Measurements from ENCODE around the gene ALX4.

The ALX4 gene

DNA sequence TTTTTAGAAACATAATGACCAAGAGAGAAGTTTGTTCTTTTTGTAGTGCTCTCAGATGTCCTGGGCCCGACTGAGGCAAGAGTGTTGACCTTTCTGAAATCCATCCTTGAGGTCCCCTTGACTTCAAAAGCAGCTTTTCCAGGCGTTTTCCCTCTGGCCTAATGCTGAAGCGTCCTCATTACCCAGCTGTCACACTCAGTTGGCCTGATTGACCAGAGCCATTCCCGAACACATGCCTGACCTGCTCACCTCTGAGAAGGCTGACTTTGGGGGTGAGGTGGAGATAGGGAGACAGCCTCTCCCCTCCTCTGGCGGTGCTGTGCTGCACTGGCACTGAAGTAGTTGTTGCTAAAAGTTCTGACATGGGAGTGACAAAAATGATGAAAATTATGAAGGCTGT lies 66.9 kb downstream of the ALX4 start:
- H2AFZ ChIP-seq (ENCODE audit: low read length), result no peak overlapping the region
- no peak overlapping the region for H3K9ac ChIP-seq (ENCODE audit: low read length)
- no peaks in the 10 kb centered on the region for H4K20me1 ChIP-seq (ENCODE audit: insufficient read depth, low read length)
- no peaks in the 10 kb centered on the region for H3K9me2 ChIP-seq (replicated peaks; ENCODE audit: insufficient read depth, low read length)
- no peak overlapping the region for H3K4me3 ChIP-seq (ENCODE audit: low read length)
- DNase-seq, result no peak
- no peaks in the 10 kb centered on the region for H3K9me3 ChIP-seq (replicated peaks; ENCODE audit: insufficient read depth, low read length)
- H3K4me1 ChIP-seq (ENCODE audit: low read length), result peaks cover 14% of the 10 kb centered on the region
- H3K27ac ChIP-seq (ENCODE audit: low read length), result no peak overlapping the region
- H3F3A ChIP-seq (ENCODE audit: insufficient read depth, low read length), result peaks cover 3% of the 10 kb centered on the region; the same call in 1 of the 2 replicates
- no peak for TF ChIP-seq EZH2 (optimal IDR thresholded peaks at IDR 0.05; ENCODE audit: low read depth, low read length)
- TF ChIP-seq CTCF (IDR thresholded peaks at IDR 0.05; ENCODE audit: low read length), result no peak
- no peak for TF ChIP-seq EZH2phosphoT487 (IDR thresholded peaks at IDR 0.05; ENCODE audit: low read length)
- H3K36me3 ChIP-seq (replicated peaks; ENCODE audit: insufficient read depth, low read length), result no peaks in the 10 kb centered on the region
- no peaks in the 10 kb centered on the region for H3K27me3 ChIP-seq (replicated peaks; ENCODE audit: insufficient read depth, low read length)
- no peaks in the 10 kb centered on the region for H3K79me2 ChIP-seq (ENCODE audit: low read length)
- H3K4me2 ChIP-seq (ENCODE audit: low read depth, low read length), result no peak overlapping the region

GRCh38 chr11:44241851-44242250 lies 68.1 kb downstream of the ALX4 start:
- Histone ChIP-seq H3K9me2 (replicated peaks; ENCODE audit: insufficient read depth, low read length) (no peaks in the 10 kb centered on the region), H3K27me3 (replicated peaks; ENCODE audit: insufficient read depth, low read length) (no peaks in the 10 kb centered on the region), H3K9me3 (replicated peaks; ENCODE audit: insufficient read depth, low read length) (no peaks in the 10 kb centered on the region), H3K4me2 (ENCODE audit: low read depth, low read length) (no peak overlapping the region), H4K20me1 (ENCODE audit: insufficient read depth, low read length) (no peaks in the 10 kb centered on the region), H3K36me3 (replicated peaks; ENCODE audit: insufficient read depth, low read length) (no peaks in the 10 kb centered on the region), H3K4me1 (ENCODE audit: low read length) (peaks cover 14% of the 10 kb centered on the region), H2AFZ (ENCODE audit: low read length) (no peak overlapping the region), H3K9ac (ENCODE audit: low read length) (no peak overlapping the region), H3K27ac (ENCODE audit: low read length) (no peak overlapping the region), H3K4me3 (ENCODE audit: low read length) (no peak overlapping the region), H3F3A (ENCODE audit: insufficient read depth, low read length) (peaks cover 3% of the 10 kb centered on the region; the same call in 1 of the 2 replicates), H3K79me2 (ENCODE audit: low read length) (no peaks in the 10 kb centered on the region)
- TF ChIP-seq EZH2phosphoT487 (IDR thresholded peaks at IDR 0.05; ENCODE audit: low read length) (no peak), CTCF (IDR thresholded peaks at IDR 0.05; ENCODE audit: low read length) (no peak), EZH2 (optimal IDR thresholded peaks at IDR 0.05; ENCODE audit: low read depth, low read length) (no peak)
- DNase-seq, result no peak

DNA sequence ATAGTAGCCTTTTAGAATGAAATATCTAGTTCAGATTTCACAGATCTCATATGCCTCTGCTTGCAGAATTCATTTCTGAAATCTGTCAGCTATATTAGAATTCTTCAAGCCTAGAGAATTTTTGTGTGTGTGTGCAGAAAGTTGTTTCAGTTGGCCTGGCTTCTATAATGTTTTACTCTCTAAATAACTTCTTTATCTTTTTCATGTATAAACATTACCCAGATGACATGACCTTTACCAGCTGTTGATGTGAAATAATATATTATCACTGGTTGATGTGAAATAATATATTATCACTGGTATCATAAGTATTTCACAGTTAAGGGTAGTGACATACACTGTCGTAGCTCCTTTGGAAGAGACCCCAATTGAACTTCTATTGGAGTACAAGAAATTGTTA lies 72.8 kb downstream of the ALX4 start:
- H3K4me1 ChIP-seq (ENCODE audit: low read length), result no peaks in the 10 kb centered on the region
- H3K36me3 ChIP-seq (replicated peaks; ENCODE audit: insufficient read depth, low read length), result no peaks in the 10 kb centered on the region
- no peaks in the 10 kb centered on the region for H3K9me2 ChIP-seq (replicated peaks; ENCODE audit: insufficient read depth, low read length)
- no peak overlapping the region for H2AFZ ChIP-seq (ENCODE audit: low read length)
- no peak overlapping the region for H3K27ac ChIP-seq (ENCODE audit: low read length)
- no peaks in the 10 kb centered on the region for H3K27me3 ChIP-seq (replicated peaks; ENCODE audit: insufficient read depth, low read length)
- DNase-seq, result no peak
- no peaks in the 10 kb centered on the region for H4K20me1 ChIP-seq (ENCODE audit: insufficient read depth, low read length)
- no peak overlapping the region for H3K9ac ChIP-seq (ENCODE audit: low read length)
- TF ChIP-seq EZH2 (optimal IDR thresholded peaks at IDR 0.05; ENCODE audit: low read depth, low read length), result no peak
- TF ChIP-seq EZH2phosphoT487 (IDR thresholded peaks at IDR 0.05; ENCODE audit: low read length), result no peak
- TF ChIP-seq CTCF (IDR thresholded peaks at IDR 0.05; ENCODE audit: low read length), result no peak
- no peaks in the 10 kb centered on the region for H3F3A ChIP-seq (ENCODE audit: insufficient read depth, low read length)
- no peaks in the 10 kb centered on the region for H3K9me3 ChIP-seq (replicated peaks; ENCODE audit: insufficient read depth, low read length)
- H3K79me2 ChIP-seq (ENCODE audit: low read length), result no peaks in the 10 kb centered on the region
- H3K4me3 ChIP-seq (ENCODE audit: low read length), result no peak overlapping the region
- H3K4me2 ChIP-seq (ENCODE audit: low read depth, low read length), result no peak overlapping the region

All from MM.1S (cell line).